ENCODE data around the gene ALPG. TPM values are rescaled to one million over a fixed set of nuclear protein-coding genes. Genes with fewer than 3 reads are reported as not detected.
A peak's percentile ranks its signal among the peaks of the same experiment; 100 is the strongest.
"Not testable (repeated sequence)": the region's sequence is repeated elsewhere in the genome, so short reads cannot be mapped to it uniquely, and the experiment has no call there.

ALPG gene
- total RNA-seq, 1 donor from 2014 or later = not detected

DNA sequence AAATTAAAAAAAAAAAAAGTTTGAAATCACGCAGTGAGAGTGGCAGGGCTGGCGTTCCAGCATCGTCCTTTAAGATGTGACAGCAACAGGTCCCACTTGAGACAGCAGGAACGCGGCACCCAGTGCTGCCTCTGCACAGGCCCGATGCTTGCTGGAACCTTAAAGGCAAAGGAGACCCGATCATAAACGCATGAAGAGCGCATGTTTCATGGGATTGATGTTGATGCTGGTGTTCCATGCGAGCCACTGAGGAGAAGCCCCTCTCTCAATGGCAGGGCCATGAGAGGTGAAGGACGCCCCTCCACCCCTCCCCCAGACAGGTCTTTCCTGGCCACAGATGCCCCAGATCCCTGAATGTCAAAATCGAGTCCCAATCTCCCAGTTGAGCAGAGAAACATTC, 31.4 kb downstream of the ALPG start:
- Histone ChIP-seq H3K4me3 (ENCODE audit: low read length in 3 of 3) (no peak overlapping the region), H3K36me3 (ENCODE audit: control insufficient read depth in 3 of 3, insufficient read depth in 3 of 3, low read length in 3 of 3) (no peaks in the 10 kb centered on the region), H3K27ac (ENCODE audit: low read depth, low read length) (no peak overlapping the region), H3K9me3 (ENCODE audit: control insufficient read depth in 3 of 3, low read length in 3 of 3) (no peaks in the 10 kb centered on the region), H3K4me1 (ENCODE audit: control insufficient read depth in 3 of 3, insufficient read depth in 3 of 3, low read length in 3 of 3) (peaks cover 0 to 10% (median 4%) of the 10 kb centered on the region in 3 donors), H3K9ac (ENCODE audit: low read depth in 1 of 3, low read length in 3 of 3) (no peak overlapping the region), H3K27me3 (ENCODE audit: control insufficient read depth in 3 of 3, insufficient read depth in 3 of 3, low read length in 3 of 3) (peaks cover 0 to 19% (median 3%) of the 10 kb centered on the region in 3 donors)

DNA sequence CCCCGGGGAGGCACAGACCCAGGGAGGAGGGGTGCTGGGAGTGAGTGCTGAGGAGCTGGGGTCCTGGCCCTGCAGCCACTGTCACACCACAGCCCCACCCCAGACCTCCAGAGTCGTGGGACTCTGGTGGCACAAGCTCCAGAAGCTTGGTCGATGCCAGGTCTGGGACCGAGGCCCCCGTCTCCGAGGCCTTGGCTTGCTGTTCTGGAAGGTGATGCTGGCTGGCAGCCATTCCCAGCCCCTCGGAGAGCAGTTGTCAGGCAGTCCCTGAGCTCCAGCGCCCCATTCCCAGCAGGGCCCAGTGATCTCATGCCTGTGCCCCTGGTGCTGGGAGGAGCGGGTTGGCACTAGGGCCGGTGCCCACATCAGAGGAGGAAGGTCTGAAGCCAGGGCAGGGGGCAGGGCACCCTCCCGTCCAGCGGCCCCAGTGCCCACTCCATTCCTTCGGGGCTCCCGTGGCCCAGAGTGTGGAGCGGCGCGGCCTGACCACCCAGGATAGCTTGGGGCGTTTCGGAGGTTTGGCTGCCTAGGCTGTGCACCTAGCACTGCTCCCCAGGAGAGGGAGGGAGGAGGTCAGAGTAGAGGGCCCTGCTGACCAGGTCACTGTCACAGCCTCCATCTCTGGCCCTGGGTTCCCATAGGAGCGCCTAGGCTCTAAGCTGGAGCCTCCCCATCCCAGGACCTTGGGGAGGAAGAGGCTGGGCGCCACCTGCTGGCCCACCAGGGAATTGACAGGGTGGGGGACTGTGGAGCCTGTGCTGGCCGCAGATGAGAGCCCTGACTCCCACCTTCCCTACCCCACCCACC, 32.5 kb downstream of the ALPG start:
- Histone ChIP-seq H3K4me1 (ENCODE audit: control insufficient read depth in 3 of 3, insufficient read depth in 3 of 3, low read length in 3 of 3) (peaks cover 2 to 15% (median 10%) of the 10 kb centered on the region in 3 donors), H3K4me3 (ENCODE audit: low read length in 3 of 3) (no peak overlapping the region), H3K27ac (ENCODE audit: low read depth, low read length) (no peak overlapping the region), H3K9me3 (ENCODE audit: control insufficient read depth in 3 of 3, low read length in 3 of 3) (no peaks in the 10 kb centered on the region), H3K9ac (ENCODE audit: low read depth in 1 of 3, low read length in 3 of 3) (no peak overlapping the region), H3K27me3 (ENCODE audit: control insufficient read depth in 3 of 3, insufficient read depth in 3 of 3, low read length in 3 of 3) (peaks cover 0 to 17% (median 3%) of the 10 kb centered on the region in 3 donors), H3K36me3 (ENCODE audit: control insufficient read depth in 3 of 3, insufficient read depth in 3 of 3, low read length in 3 of 3) (no peaks in the 10 kb centered on the region)

DNA sequence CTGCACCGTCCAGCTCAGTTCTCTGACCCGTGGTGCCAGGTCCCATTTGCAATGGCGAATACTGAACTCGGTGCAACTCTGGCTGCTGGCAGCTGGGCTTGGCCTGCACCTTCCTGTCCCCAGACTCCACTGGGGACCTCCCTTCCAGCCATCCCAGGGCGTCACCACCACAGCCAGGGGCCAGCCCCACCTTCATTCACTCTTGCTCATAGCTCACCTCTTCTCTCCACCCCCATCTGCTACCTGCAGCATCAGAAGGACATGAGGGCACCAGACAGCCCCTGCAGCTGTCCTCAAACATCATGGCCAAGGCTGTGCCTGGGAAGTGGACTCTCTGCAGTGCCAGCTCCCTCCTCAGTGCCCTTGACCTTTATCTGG, 33.1 kb downstream of the ALPG start:
- H3K27ac ChIP-seq (ENCODE audit: low read depth, low read length) = no peak overlapping the region
- H3K27me3 ChIP-seq (ENCODE audit: control insufficient read depth in 3 of 3, insufficient read depth in 3 of 3, low read length in 3 of 3) = peaks cover 0 to 14% (median 3%) of the 10 kb centered on the region in 3 donors
- no peak overlapping the region for H3K4me3 ChIP-seq (ENCODE audit: low read length in 3 of 3)
- no peaks in the 10 kb centered on the region for H3K36me3 ChIP-seq (ENCODE audit: control insufficient read depth in 3 of 3, insufficient read depth in 3 of 3, low read length in 3 of 3)
- H3K9me3 ChIP-seq (ENCODE audit: control insufficient read depth in 3 of 3, low read length in 3 of 3) = no peaks in the 10 kb centered on the region
- peaks cover 4 to 20% (median 15%) of the 10 kb centered on the region in 3 donors for H3K4me1 ChIP-seq (ENCODE audit: control insufficient read depth in 3 of 3, insufficient read depth in 3 of 3, low read length in 3 of 3)
- H3K9ac ChIP-seq (ENCODE audit: low read depth in 1 of 3, low read length in 3 of 3) = no peak overlapping the region

DNA sequence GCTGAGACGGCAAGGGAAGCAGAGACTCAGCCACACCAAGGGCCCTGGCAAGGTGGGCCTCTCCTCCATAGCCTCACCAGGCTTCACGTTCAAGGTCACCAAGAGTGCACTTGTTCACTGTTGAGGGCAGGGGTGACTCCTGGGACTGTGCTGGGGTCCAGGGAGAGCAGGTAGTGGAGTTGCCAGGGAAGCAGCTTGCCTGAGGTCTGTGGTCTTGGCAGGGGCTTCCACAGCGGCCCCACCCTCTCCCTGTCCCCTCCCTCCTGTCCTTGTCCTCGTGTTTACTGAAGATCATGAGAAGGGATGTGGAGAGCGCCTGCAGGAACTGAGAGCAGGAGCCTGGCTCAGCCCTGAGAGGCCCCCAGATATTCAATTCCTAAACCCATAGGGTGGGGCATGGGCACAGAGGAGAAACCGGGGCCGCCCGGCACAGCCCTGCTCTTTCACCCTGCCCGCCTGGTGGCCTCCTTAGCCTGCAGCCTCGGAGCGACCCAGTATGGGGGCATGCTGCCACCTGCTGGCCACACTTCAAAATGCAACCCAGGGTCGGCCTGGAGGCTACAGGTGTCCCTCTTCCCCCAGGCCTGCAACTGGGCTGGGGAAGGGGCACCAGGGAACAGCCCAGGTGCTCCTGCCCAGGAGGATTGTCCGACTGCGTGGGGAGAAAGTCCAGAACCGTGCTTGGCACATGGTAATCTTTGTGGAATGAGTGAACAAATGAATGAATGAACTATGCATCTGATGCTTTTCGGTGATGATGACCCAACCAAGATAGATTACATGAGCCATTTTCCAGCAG, 33.8 kb downstream of the ALPG start:
- not testable (repeated sequence) for H3K9me3 ChIP-seq (ENCODE audit: control insufficient read depth in 3 of 3, low read length in 3 of 3); H3K36me3 ChIP-seq (ENCODE audit: control insufficient read depth in 3 of 3, insufficient read depth in 3 of 3, low read length in 3 of 3); H3K27ac ChIP-seq (ENCODE audit: low read depth, low read length); H3K4me3 ChIP-seq (ENCODE audit: low read length in 3 of 3)
- Histone ChIP-seq H3K4me1 (ENCODE audit: control insufficient read depth in 3 of 3, insufficient read depth in 3 of 3, low read length in 3 of 3) (peaks cover 4 to 20% (median 15%) of the 10 kb centered on the region in 3 donors), H3K9ac (ENCODE audit: low read depth in 1 of 3, low read length in 3 of 3) (peak overlapping the region in 1 of 3 donors; percentile 16), H3K27me3 (ENCODE audit: control insufficient read depth in 3 of 3, insufficient read depth in 3 of 3, low read length in 3 of 3) (peaks cover 0 to 14% (median 3%) of the 10 kb centered on the region in 3 donors)

DNA sequence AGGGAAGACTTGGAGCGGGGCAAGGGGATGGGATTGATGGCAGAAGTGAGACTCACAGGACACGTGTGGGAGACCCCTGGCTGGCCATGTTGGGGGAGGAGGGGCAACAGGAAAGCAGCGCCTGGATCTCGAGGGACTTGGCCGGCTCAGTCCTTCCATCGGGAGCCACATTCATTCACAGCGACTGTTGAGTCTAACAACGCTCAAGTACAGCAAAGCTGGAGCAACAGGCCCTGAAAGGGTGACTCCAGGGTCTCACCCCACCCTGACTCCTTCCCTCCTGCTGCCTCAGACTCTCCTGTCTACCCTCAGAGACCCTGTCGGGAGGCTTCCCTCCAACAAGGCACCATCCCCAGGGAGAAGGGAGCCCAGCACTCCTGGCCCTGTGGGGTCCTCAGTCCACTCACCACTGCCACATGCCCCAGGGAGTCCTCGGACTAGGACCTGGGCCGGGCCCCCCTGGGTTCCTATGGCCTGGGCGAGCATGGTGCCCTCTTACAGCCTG, 34.6 kb downstream of the ALPG start:
- no peak overlapping the region for H3K4me3 ChIP-seq (ENCODE audit: low read length in 3 of 3)
- H3K36me3 ChIP-seq (ENCODE audit: control insufficient read depth in 3 of 3, insufficient read depth in 3 of 3, low read length in 3 of 3) = no peaks in the 10 kb centered on the region
- peak overlapping the region in 1 of 3 donors; percentile 45 for H3K9ac ChIP-seq (ENCODE audit: low read depth in 1 of 3, low read length in 3 of 3)
- H3K4me1 ChIP-seq (ENCODE audit: control insufficient read depth in 3 of 3, insufficient read depth in 3 of 3, low read length in 3 of 3) = peaks cover 4 to 20% (median 15%) of the 10 kb centered on the region in 3 donors
- peaks cover 0 to 14% (median 3%) of the 10 kb centered on the region in 3 donors for H3K27me3 ChIP-seq (ENCODE audit: control insufficient read depth in 3 of 3, insufficient read depth in 3 of 3, low read length in 3 of 3)
- H3K27ac ChIP-seq (ENCODE audit: low read depth, low read length) = no peak overlapping the region
- no peaks in the 10 kb centered on the region for H3K9me3 ChIP-seq (ENCODE audit: control insufficient read depth in 3 of 3, low read length in 3 of 3)

DNA sequence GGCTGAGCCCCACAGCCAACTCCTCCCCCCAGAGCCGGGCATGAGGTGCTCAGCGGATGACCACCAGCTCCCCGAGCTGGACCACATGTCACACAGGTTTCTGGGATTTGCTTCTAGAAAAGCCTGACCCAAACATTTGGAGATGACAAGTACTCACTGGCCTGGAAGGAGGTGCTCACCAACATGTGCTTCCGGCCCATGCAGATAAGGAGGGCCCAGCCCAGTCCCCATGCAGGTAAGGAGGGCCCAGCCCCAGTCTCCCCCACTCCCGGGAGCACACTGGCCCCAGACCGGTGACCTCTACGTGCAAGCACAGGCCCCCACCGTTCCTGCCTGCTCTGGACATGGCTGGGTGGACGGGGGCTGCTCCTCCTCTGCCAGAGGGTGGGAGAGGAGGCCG, 35.3 kb downstream of the ALPG start:
- not testable (repeated sequence) for H3K27ac ChIP-seq (ENCODE audit: low read depth, low read length); H3K9ac ChIP-seq (ENCODE audit: low read depth in 1 of 3, low read length in 3 of 3); H3K36me3 ChIP-seq (ENCODE audit: control insufficient read depth in 3 of 3, insufficient read depth in 3 of 3, low read length in 3 of 3); H3K9me3 ChIP-seq (ENCODE audit: control insufficient read depth in 3 of 3, low read length in 3 of 3); H3K4me3 ChIP-seq (ENCODE audit: low read length in 3 of 3)
- peaks cover 0 to 11% (median 3%) of the 10 kb centered on the region in 3 donors for H3K27me3 ChIP-seq (ENCODE audit: control insufficient read depth in 3 of 3, insufficient read depth in 3 of 3, low read length in 3 of 3)
- H3K4me1 ChIP-seq (ENCODE audit: control insufficient read depth in 3 of 3, insufficient read depth in 3 of 3, low read length in 3 of 3) = peaks cover 4 to 22% (median 15%) of the 10 kb centered on the region in 3 donors

DNA sequence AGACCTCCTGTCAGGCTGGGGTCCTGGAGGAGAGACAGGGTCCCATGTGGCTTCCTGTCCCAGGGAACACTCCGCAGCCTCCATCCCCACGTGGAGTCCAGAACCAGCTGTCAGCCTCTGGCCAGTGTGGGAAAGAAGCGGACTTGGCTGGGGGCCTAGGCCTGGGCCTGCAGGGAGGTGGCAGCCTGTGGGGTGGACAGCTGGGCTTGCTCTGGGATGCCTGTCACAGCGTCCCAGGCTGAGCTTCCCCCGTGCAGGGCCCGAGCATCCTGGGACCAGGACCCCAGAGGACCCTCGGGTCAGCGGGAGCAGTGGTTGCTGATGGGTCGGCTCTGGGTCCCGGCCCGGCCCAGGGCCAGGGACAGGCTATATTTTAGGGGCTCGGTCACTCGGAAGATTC, 35.8 kb downstream of the ALPG start:
- H3K27me3 ChIP-seq (ENCODE audit: control insufficient read depth in 3 of 3, insufficient read depth in 3 of 3, low read length in 3 of 3); H3K27ac ChIP-seq (ENCODE audit: low read depth, low read length); H3K4me3 ChIP-seq (ENCODE audit: low read length in 3 of 3); H3K9me3 ChIP-seq (ENCODE audit: control insufficient read depth in 3 of 3, low read length in 3 of 3); H3K36me3 ChIP-seq (ENCODE audit: control insufficient read depth in 3 of 3, insufficient read depth in 3 of 3, low read length in 3 of 3): not testable (repeated sequence)
- H3K9ac ChIP-seq (ENCODE audit: low read depth in 1 of 3, low read length in 3 of 3) = peak overlapping the region in 1 of 3 donors; percentile 25
- H3K4me1 ChIP-seq (ENCODE audit: control insufficient read depth in 3 of 3, insufficient read depth in 3 of 3, low read length in 3 of 3) = peaks cover 4 to 22% (median 15%) of the 10 kb centered on the region in 3 donors

DNA sequence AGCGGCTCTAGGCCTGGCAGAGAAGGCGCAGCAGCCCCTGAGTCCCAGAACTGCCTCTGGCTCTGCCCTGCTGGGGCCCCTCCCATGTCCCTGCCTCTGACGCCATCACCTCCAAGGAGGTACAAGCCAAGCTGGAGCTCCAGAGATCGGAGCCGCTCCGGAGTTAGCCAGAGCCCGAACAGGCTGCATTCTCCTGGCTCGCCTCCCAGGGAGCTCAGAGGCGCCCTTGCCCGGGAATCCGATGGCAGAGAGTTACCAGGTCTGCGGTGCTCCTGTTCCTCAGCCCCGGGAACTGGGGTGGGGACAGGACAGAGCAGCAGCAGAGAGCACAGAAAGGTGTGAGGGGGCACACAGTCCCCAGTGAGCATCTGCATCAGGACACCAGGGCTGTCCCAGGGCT, 36.4 kb downstream of the ALPG start:
- Histone ChIP-seq H3K4me1 (ENCODE audit: control insufficient read depth in 3 of 3, insufficient read depth in 3 of 3, low read length in 3 of 3) (peaks cover 4 to 25% (median 15%) of the 10 kb centered on the region in 3 donors), H3K9ac (ENCODE audit: low read depth in 1 of 3, low read length in 3 of 3) (peak overlapping the region in 1 of 3 donors; percentile 45)
- H3K4me3 ChIP-seq (ENCODE audit: low read length in 3 of 3); H3K9me3 ChIP-seq (ENCODE audit: control insufficient read depth in 3 of 3, low read length in 3 of 3); H3K27ac ChIP-seq (ENCODE audit: low read depth, low read length); H3K36me3 ChIP-seq (ENCODE audit: control insufficient read depth in 3 of 3, insufficient read depth in 3 of 3, low read length in 3 of 3); H3K27me3 ChIP-seq (ENCODE audit: control insufficient read depth in 3 of 3, insufficient read depth in 3 of 3, low read length in 3 of 3): not testable (repeated sequence)

DNA sequence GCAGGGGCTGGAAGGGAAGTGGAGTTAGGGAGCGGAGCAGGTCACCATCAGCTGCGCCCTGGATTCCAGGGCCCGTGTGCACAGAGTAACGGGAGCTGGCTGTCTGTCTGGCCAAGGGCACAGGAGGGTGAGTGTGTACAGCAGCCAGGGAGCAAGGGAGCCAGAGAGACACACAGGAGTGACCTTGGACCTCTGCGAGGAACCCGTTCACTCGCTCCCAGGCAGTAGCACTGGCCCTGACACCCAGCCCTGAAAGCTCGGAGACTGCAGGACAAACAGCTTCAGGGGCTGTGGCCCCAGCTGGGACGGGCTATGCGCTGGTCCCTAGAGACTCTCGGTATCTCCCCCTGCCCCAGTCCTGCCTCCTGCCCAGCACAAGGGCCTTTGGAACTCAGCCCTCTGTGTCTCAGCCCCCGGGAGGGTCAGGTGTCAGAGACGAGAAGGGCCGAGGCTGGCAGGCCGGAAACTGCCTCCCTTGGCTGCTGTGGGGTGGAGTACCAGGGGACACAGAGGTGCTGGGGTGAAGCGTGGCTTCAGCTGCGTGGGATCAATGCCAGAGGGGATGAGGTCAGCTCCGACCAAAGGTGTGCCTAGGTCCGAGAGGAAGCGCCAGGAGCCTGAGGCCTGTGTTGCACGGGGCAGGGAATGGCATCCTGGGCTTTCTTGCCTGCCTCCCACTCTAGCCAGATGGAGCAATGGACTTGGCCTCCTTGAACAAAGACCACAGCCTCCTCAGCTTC, 37.2 kb downstream of the ALPG start:
- H3K4me3 ChIP-seq (ENCODE audit: low read length in 3 of 3); H3K27ac ChIP-seq (ENCODE audit: low read depth, low read length); H3K9me3 ChIP-seq (ENCODE audit: control insufficient read depth in 3 of 3, low read length in 3 of 3); H3K36me3 ChIP-seq (ENCODE audit: control insufficient read depth in 3 of 3, insufficient read depth in 3 of 3, low read length in 3 of 3); H3K27me3 ChIP-seq (ENCODE audit: control insufficient read depth in 3 of 3, insufficient read depth in 3 of 3, low read length in 3 of 3): not testable (repeated sequence)
- Histone ChIP-seq H3K9ac (ENCODE audit: low read depth in 1 of 3, low read length in 3 of 3) (peak overlapping the region in 1 of 3 donors; percentile 66), H3K4me1 (ENCODE audit: control insufficient read depth in 3 of 3, insufficient read depth in 3 of 3, low read length in 3 of 3) (peaks cover 4 to 29% (median 15%) of the 10 kb centered on the region in 3 donors)
